Effector memory CD4-positive, alpha-beta T cell (primary cell): ENCODE data around the gene TEX2.
A peak's percentile ranks its signal among the peaks of the same experiment; 100 is the strongest.

ENCODE experiments used
- DNase-seq, 3 donors: peaks; one replicate each; pipeline ENCODE4 v3.0.0-alpha.2; 2020
- H3K27ac ChIP-seq: 2 replicates; pipeline ENCODE4 v1.7.0; 2013; ENCODE audit warnings: mild to moderate bottlenecking, low read length, moderate library complexity; ENCODE audit not compliant: insufficient read depth, poor library complexity, severe bottlenecking
- H3K27me3 ChIP-seq: replicated peaks from 2 replicates; pipeline ENCODE4 v1.7.0; 2013; ENCODE audit warnings: mild to moderate bottlenecking, low read length; ENCODE audit not compliant: insufficient read depth, control insufficient read depth, poor library complexity, severe bottlenecking
- H3K36me3 ChIP-seq: 2 replicates; pipeline ENCODE4 v1.7.0; 2013; ENCODE audit warnings: mild to moderate bottlenecking, low read length, moderate library complexity; ENCODE audit not compliant: control insufficient read depth, insufficient read depth
- H3K4me1 ChIP-seq: 2 replicates; pipeline ENCODE4 v1.7.0; 2013; ENCODE audit warnings: low read length, mild to moderate bottlenecking; ENCODE audit not compliant: control insufficient read depth, insufficient read depth, poor library complexity, severe bottlenecking
- H3K4me3 ChIP-seq: 2 replicates; pipeline ENCODE4 v1.7.0; 2013; ENCODE audit warnings: low read length, low read depth, mild to moderate bottlenecking; ENCODE audit not compliant: insufficient read depth, poor library complexity, severe bottlenecking
- H3K9me3 ChIP-seq: 2 replicates; pipeline ENCODE4 v1.7.0; 2013; ENCODE audit warnings: mild to moderate bottlenecking, low read length, moderate library complexity; ENCODE audit not compliant: control insufficient read depth

Gene TEX2

DNA sequence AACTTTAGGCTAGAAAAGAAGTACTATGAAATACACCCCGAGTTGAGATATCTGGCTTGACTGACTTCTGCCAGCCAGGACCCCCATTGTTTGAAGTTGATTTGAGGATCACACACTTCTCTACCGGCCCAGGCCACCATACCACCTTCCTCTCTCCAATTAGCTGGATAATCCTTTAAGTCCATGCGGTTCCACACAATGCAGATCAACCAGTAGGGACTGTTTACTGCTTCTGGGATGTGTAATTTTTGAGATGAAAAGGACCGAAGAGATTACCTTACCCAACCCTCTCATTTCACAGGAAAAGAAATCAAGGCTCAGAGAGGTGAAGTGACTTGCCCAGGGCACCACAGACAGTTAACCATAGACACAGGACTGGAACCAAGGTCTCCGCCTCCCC, 153.7 kb downstream of the TEX2 start:
- no peaks in the 10 kb centered on the region for H3K27me3 ChIP-seq
- no peaks in the 10 kb centered on the region for H3K9me3 ChIP-seq
- H3K27ac ChIP-seq, result no peak overlapping the region
- DNase-seq, result no peak
- peaks cover 27% of the 10 kb centered on the region for H3K4me1 ChIP-seq
- peaks cover 7% of the 10 kb centered on the region for H3K36me3 ChIP-seq
- no peak overlapping the region for H3K4me3 ChIP-seq

GRCh38 chr17:64107500-64108236, 155.4 kb downstream of the TEX2 start:
- Histone ChIP-seq H3K9me3 (no peaks in the 10 kb centered on the region), H3K36me3 (peaks cover under 1% of the 10 kb centered on the region), H3K4me3 (no peak overlapping the region), H3K27ac (peak overlapping the region; percentile 35), H3K27me3 (no peaks in the 10 kb centered on the region), H3K4me1 (peaks cover 38% of the 10 kb centered on the region)
- no peak for DNase-seq

GRCh38 chr17:64106918-64107317, 156.1 kb downstream of the TEX2 start:
- Histone ChIP-seq H3K27ac (peak overlapping the region; percentile 19), H3K4me3 (no peak overlapping the region), H3K4me1 (peaks cover 43% of the 10 kb centered on the region), H3K27me3 (no peaks in the 10 kb centered on the region), H3K36me3 (peaks cover 6% of the 10 kb centered on the region), H3K9me3 (no peaks in the 10 kb centered on the region)
- no peak for DNase-seq

- peaks cover 36% of the 10 kb centered on the region for H3K4me1 ChIP-seq
- no peak overlapping the region for H3K4me3 ChIP-seq
- H3K27ac ChIP-seq, result no peak overlapping the region
- H3K9me3 ChIP-seq, result no peaks in the 10 kb centered on the region
- no peak for DNase-seq
- peaks cover 6% of the 10 kb centered on the region for H3K36me3 ChIP-seq
- H3K27me3 ChIP-seq, result no peaks in the 10 kb centered on the region
Observed at GRCh38 chr17:64103391-64104364, 159.4 kb downstream of the TEX2 start.

DNA sequence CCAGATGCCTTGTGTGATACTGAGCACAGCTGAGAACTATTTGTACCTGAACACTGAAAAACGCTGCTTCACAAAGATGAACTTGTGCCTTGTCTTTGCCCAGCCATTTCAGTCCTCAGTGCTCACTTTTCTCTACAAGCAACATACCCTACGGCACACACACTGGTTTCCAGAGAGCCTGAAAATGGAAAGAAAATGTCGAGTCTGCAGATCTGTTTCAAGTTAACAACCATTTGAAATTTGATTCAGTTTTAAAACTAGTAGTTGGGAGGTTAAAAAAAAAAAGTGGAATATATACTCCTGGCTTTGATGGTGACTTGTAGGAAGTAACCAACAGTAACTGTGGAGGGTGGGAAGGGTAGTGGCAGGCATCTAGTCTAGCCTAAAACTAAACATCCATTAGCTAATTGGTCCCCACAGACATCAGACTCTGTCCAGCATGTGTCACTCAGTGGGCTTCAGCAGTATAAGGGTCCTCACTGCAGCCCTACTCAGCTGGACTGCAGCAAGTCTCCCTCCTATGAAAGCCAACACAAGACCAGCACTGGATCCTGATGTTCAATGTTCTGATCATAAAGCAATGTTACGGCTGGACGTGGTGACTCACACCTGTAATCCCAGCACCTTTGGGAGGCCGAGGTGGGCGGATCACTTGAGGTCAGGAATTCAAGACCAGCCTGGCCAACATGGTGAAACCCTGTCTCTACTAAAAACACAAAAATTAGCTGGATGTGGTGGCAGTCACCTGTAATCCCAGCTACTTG, 160.3 kb downstream of the TEX2 start:
- no peak for DNase-seq
- H3K9me3 ChIP-seq, result no peaks in the 10 kb centered on the region
- no peak overlapping the region for H3K27ac ChIP-seq
- peaks cover 30% of the 10 kb centered on the region for H3K4me1 ChIP-seq
- H3K4me3 ChIP-seq, result no peak overlapping the region
- peaks cover 6% of the 10 kb centered on the region for H3K36me3 ChIP-seq
- no peaks in the 10 kb centered on the region for H3K27me3 ChIP-seq

DNA sequence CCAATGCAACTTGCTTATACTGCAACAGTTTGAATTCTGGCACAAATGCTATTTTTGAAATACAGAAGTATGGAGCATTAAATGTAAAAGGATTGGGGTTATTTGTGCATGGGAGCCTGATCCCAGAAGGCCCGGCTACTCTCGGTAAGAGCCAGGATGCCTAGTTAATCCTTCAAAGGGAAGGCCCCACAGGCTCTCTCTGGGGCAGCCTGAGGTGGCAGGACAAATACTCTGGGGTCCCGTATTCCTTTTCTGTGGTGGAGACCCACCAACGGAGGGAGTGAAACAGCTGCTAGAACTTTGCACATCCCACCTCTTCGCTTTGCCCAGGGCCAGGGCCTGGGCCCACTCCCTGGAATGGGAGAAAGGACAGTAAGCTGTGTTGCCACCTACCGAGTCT, 163.5 kb downstream of the TEX2 start:
- Histone ChIP-seq H3K4me1 (peaks cover 25% of the 10 kb centered on the region), H3K9me3 (no peaks in the 10 kb centered on the region), H3K36me3 (peaks cover 25% of the 10 kb centered on the region), H3K27me3 (no peaks in the 10 kb centered on the region), H3K4me3 (no peak overlapping the region), H3K27ac (no peak overlapping the region)
- DNase-seq, result no peak
